Measurements from ENCODE around the gene ID3. TPM values are rescaled to one million over a fixed set of nuclear protein-coding genes. Genes with fewer than 3 reads are reported as not detected.
A peak's percentile ranks its signal among the peaks of the same experiment; 100 is the strongest.

The ID3 gene
- total RNA-seq, 1 donor from 2014 or later: 99.9 TPM

DNA sequence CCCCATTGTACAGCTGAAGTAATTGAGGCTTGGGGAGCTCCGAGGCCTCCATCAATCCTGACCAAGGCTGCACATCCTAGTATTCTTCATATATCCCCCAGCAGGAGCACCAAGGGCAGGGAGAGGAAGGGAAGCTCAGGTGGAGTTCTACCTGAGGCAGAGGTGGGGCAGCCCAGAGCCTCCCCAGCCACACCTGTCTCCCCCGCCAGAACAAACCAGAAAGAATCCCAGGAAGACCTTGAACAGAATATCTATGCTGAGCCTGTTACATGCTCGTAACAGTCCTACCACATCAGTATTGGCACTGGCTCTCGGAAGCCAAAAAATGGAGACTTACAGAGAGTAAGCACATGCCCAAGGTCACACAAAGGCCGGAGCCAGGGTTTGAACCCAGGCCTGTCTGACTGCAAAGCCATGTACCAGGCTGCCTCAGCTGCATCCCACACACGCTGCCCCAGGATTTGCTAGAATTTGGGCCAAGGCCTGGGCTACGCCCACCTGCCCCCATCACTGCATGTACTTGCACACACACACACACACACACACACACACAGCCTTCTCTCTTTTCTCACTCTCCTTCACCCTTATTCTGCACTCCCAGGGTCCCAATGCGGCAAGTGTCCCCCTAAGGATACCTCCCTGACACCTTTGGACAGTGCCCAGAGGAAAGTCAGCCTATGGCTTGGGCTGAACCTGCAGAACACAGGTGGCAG, 32.8 kb downstream of the ID3 start:
- H3K27me3 Mint-ChIP-seq (ENCODE audit: insufficient read depth, low read depth): peaks cover 2% of the 10 kb centered on the region
- H3K9me3 Mint-ChIP-seq: no peaks in the 10 kb centered on the region
- H3K36me3 ChIP-seq: no peaks in the 10 kb centered on the region
- peaks cover 36% of the 10 kb centered on the region for H4K20me1 ChIP-seq (ENCODE audit: low read depth)
- no peak overlapping the region for H2AFZ ChIP-seq (replicated peaks)
- peaks cover 12% of the 10 kb centered on the region for H3K79me2 ChIP-seq (ENCODE audit: low read depth)
- H3K27ac ChIP-seq: no peak overlapping the region
- no peak overlapping the region for H3K9ac ChIP-seq
- peaks cover 4% of the 10 kb centered on the region for H3K36me3 Mint-ChIP-seq
- DNase-seq (ENCODE audit: low spot score): no peak
- peaks cover 29% of the 10 kb centered on the region for H3K4me1 ChIP-seq
- peaks cover 40% of the 10 kb centered on the region for H3K4me1 Mint-ChIP-seq
- peak overlapping the region; percentile 52 for H3K4me2 ChIP-seq
- H3K27me3 ChIP-seq: peaks cover 11% of the 10 kb centered on the region
- H3K4me3 Mint-ChIP-seq: peak overlapping the region; percentile 27
- H3K9me3 ChIP-seq (ENCODE audit: low read depth): no peaks in the 10 kb centered on the region
- H3K27ac Mint-ChIP-seq: no peak overlapping the region
- TF ChIP-seq EZH2phosphoT487 (IDR thresholded peaks at IDR 0.05) (no peak), EZH2 (IDR thresholded peaks at IDR 0.05) (no peak)
- TF ChIP-seq, protein P1, sequence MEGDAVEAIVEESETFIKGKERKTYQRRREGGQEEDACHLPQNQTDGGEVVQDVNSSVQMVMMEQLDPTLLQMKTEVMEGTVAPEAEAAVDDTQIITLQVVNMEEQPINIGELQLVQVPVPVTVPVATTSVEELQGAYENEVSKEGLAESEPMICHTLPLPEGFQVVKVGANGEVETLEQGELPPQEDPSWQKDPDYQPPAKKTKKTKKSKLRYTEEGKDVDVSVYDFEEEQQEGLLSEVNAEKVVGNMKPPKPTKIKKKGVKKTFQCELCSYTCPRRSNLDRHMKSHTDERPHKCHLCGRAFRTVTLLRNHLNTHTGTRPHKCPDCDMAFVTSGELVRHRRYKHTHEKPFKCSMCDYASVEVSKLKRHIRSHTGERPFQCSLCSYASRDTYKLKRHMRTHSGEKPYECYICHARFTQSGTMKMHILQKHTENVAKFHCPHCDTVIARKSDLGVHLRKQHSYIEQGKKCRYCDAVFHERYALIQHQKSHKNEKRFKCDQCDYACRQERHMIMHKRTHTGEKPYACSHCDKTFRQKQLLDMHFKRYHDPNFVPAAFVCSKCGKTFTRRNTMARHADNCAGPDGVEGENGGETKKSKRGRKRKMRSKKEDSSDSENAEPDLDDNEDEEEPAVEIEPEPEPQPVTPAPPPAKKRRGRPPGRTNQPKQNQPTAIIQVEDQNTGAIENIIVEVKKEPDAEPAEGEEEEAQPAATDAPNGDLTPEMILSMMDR (IDR thresholded peaks at IDR 0.05): no peak
- peaks cover 36% of the 10 kb centered on the region for H3F3A ChIP-seq (ENCODE audit: low read depth)
- H3K4me3 ChIP-seq: no peak overlapping the region

DNA sequence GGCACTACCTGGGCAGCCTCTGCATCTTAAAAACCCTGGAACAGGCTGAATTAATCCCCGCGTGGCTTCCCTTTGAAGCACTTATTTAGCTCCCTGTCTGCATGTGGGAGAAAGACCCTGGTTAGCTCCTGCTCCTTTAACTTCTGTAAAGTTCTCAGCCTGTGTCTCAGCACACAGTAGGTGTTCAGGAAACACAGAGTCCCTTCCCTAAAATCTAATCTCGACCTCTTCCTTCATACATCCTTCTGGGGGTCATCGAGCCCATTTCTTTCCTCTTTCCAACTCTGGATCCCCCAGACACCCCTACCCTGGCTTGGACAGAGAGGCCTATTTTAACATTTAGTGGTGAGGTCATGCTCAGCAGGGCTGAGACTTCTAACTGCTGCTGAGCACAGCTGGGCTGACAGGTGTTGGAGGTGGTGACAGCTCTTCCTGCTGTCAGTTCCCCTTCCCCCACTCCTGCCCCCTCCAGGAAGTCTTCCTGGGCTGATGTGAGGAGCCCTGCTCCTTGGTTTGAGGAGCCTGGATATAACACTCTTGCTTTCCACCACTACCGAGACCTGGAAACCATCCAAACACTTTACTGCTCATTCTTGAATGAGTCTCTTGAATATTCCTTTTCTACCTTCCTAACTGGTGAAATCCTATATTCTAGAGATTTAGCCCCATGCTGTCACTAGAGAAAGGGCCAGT, 33.6 kb downstream of the ID3 start:
- Mint-ChIP-seq H3K27ac (no peak overlapping the region), H3K4me1 (peaks cover 38% of the 10 kb centered on the region), H3K27me3 (ENCODE audit: insufficient read depth, low read depth) (peaks cover 2% of the 10 kb centered on the region), H3K36me3 (peaks cover 4% of the 10 kb centered on the region), H3K4me3 (no peak overlapping the region), H3K9me3 (no peaks in the 10 kb centered on the region)
- no peak overlapping the region for H3K27ac ChIP-seq
- TF ChIP-seq, protein P1 (IDR thresholded peaks at IDR 0.05): no peak
- no peak for DNase-seq (ENCODE audit: low spot score)
- H3K27me3 ChIP-seq: peaks cover 10% of the 10 kb centered on the region
- peaks cover 12% of the 10 kb centered on the region for H3K79me2 ChIP-seq (ENCODE audit: low read depth)
- H4K20me1 ChIP-seq (ENCODE audit: low read depth): peaks cover 36% of the 10 kb centered on the region
- no peak overlapping the region for H3K9ac ChIP-seq
- H2AFZ ChIP-seq (replicated peaks): no peak overlapping the region
- no peak overlapping the region for H3K4me3 ChIP-seq
- peak overlapping the region; percentile 52 for H3K4me2 ChIP-seq
- no peaks in the 10 kb centered on the region for H3K9me3 ChIP-seq (ENCODE audit: low read depth)
- H3K4me1 ChIP-seq: peaks cover 28% of the 10 kb centered on the region
- H3F3A ChIP-seq (ENCODE audit: low read depth): peaks cover 32% of the 10 kb centered on the region
- H3K36me3 ChIP-seq: no peaks in the 10 kb centered on the region

DNA sequence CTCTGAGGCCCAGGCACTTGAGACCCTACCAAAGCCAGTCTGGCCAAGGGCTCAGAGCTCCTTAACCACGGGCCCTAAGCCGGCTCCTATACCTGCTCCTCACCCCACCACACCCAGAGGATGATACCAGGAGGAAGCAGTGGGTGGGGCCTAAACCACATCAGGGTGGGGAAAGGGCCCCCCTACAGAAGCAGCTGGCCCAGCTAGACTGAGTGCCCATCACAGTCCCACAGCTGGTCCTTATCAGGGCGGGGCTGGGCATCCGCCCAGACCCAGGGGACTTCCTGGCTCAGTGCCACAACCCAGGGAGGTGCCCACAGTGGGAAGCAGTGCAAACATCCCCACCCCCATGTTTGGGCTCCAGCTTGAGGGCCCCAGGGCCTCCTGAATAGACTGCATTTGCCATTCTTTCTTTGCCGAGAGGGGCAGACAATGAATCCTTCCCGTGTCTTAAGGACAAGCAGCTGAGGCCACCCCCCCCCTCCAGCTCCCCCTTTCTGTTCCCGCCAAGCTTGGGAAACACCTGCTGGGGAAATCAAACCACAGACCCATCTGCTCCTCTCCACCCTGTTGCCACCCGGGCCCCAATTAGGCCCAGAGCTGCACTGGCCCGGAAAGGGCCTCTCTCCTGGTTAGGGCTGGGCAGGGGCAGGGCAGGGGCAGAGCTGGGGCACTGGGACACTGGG, 34.4 kb downstream of the ID3 start:
- no peaks in the 10 kb centered on the region for H3K36me3 ChIP-seq
- H3K27me3 ChIP-seq: peaks cover 2% of the 10 kb centered on the region
- no peak overlapping the region for H3K4me3 Mint-ChIP-seq
- peak overlapping the region; percentile 52 for H3K4me2 ChIP-seq
- no peak overlapping the region for H2AFZ ChIP-seq (replicated peaks)
- peaks cover 4% of the 10 kb centered on the region for H3K36me3 Mint-ChIP-seq
- H3K27me3 Mint-ChIP-seq (ENCODE audit: insufficient read depth, low read depth): peaks cover 2% of the 10 kb centered on the region
- peaks cover 29% of the 10 kb centered on the region for H3F3A ChIP-seq (ENCODE audit: low read depth)
- DNase-seq (ENCODE audit: low spot score): peak; percentile 26
- TF ChIP-seq EZH2 (IDR thresholded peaks at IDR 0.05) (no peak), EZH2phosphoT487 (IDR thresholded peaks at IDR 0.05) (no peak)
- TF ChIP-seq, protein P1 (IDR thresholded peaks at IDR 0.05): no peak
- H3K4me1 ChIP-seq: peaks cover 21% of the 10 kb centered on the region
- H3K4me1 Mint-ChIP-seq: peaks cover 33% of the 10 kb centered on the region
- no peak overlapping the region for H3K27ac Mint-ChIP-seq
- H4K20me1 ChIP-seq (ENCODE audit: low read depth): peaks cover 36% of the 10 kb centered on the region
- H3K9me3 Mint-ChIP-seq: no peaks in the 10 kb centered on the region
- peaks cover 4% of the 10 kb centered on the region for H3K79me2 ChIP-seq (ENCODE audit: low read depth)
- no peak overlapping the region for H3K9ac ChIP-seq
- no peak overlapping the region for H3K27ac ChIP-seq
- H3K4me3 ChIP-seq: no peak overlapping the region
- no peaks in the 10 kb centered on the region for H3K9me3 ChIP-seq (ENCODE audit: low read depth)

Data from neural progenitor cell (in vitro differentiated cells).